Transverse colon (tissue), 4 donors: ENCODE data around the gene SPIRE2. TPM values are rescaled to one million over a fixed set of nuclear protein-coding genes. Genes with fewer than 3 reads are reported as not detected.
"Not testable (repeated sequence)": the region's sequence is repeated elsewhere in the genome, so short reads cannot be mapped to it uniquely, and the experiment has no call there.

ENCODE experiments used
- DNase-seq: peaks from one replicate; pipeline ENCODE4 v3.0.0-alpha.2; 2019
- H3K27ac ChIP-seq, 4 donors: fragments of 200-600 bp; sonication (generic); 2 replicates each; pipeline ENCODE4 v1.5.1; 2016 to 2018; ENCODE audit warnings: inconsistent platforms in 4 of 4
- H3K27me3 ChIP-seq: fragments of 200-600 bp; sonication (generic); 2 replicates; pipeline ENCODE4 v1.5.1; 2017; ENCODE audit warnings: inconsistent platforms
- H3K36me3 ChIP-seq, 4 donors: fragments of 200-600 bp; sonication (generic); 2 replicates each; pipeline ENCODE4 v1.5.1; 2017 to 2019; ENCODE audit warnings: inconsistent platforms in 4 of 4
- H3K4me1 ChIP-seq, 4 donors: fragments of 200-600 bp; sonication (generic); 2 replicates each; pipeline ENCODE4 v1.5.1; 2017 to 2020; ENCODE audit warnings: inconsistent platforms in 4 of 4
- H3K4me3 ChIP-seq, 4 donors: fragments of 200-600 bp; sonication (generic); 1 replicate in 1 of 4; 2 replicates in 3 of 4; pipeline versions ENCODE4 v1.5.1 to v1.6.1; 2017 to 2019; ENCODE audit warnings: inconsistent platforms in 4 of 4
- H3K9me3 ChIP-seq, 2 donors: fragments of 200-600 bp; sonication (generic); 2 replicates each; pipeline ENCODE4 v1.5.1; 2017 to 2019; ENCODE audit warnings: inconsistent platforms in 2 of 2
- EP300 ChIP-seq: sonication (generic); formaldehyde crosslinking; IDR thresholded peaks from one replicate; pipeline ENCODE4 v1.6.1; 2017; ENCODE audit warnings: antibody characterized with exemption, low read depth
- POLR2A ChIP-seq: fragments of 450-650 bp; IDR thresholded peaks from one replicate; pipeline ENCODE4 v1.6.1; 2016; ENCODE audit warnings: antibody characterized with exemption, mild to moderate bottlenecking, moderate library complexity
- POLR2AphosphoS5 ChIP-seq, 3 donors: sonication (generic); formaldehyde crosslinking; IDR thresholded peaks; one replicate each; pipeline ENCODE4 v1.6.1; 2016; ENCODE audit warnings: antibody characterized with exemption in 3 of 3
- WGBS, 2 donors: methylation state at CpG; one replicate each; pipeline ENCODE4 v1.1.5; 2018; ENCODE audit warnings: low coverage in 1 of 2; 5-methylcytosine and 5-hydroxymethylcytosine counted together
- in situ Hi-C, 4 donors: fragments of 200-750 bp; cut with MboI; loops; one replicate each; pipeline versions ENCODE4 v1.15.0 to v1.15.1; 2017; ENCODE audit warnings: low sequenced_read_pairs in 3 of 4, low pct_ligation_motif_present in 1 of 4, low pct_unique_long_range_greater_than_20kb in 1 of 4
- intact Hi-C: fragments of 100-400 bp; cut with DNase I; formaldehyde crosslinking; loops from one replicate; pipeline ENCODE4 v1.15.1; 2023; ENCODE audit warnings: low total_unique reads
- total RNA-seq, 4 donors: library from RNA; depleted of rRNA; stranded (reverse); fragments of >200 nt; gene quantifications; one replicate each; pipeline ENCODE4 v1.1.0, GENCODE V29; 2016
- TF ChIP-seq, protein P1 (sequence below), 5 experiments: fragments of 200-600 bp in 3 of 5; fragments of 450-650 bp in 2 of 5; sonication (generic) in 3 of 5; IDR thresholded peaks; 1 replicate in 2 of 5; 2 replicates in 3 of 5; pipeline ENCODE4 v1.5.1; 2016 to 2017; ENCODE audit warnings: antibody characterized with exemption in 5 of 5, inconsistent platforms in 3 of 5, mild to moderate bottlenecking in 2 of 5, moderate library complexity in 1 of 5

SPIRE2 gene
- total RNA-seq, 4 donors from 2014 or later = 79.6 to 190 (median 131) TPM

DNA sequence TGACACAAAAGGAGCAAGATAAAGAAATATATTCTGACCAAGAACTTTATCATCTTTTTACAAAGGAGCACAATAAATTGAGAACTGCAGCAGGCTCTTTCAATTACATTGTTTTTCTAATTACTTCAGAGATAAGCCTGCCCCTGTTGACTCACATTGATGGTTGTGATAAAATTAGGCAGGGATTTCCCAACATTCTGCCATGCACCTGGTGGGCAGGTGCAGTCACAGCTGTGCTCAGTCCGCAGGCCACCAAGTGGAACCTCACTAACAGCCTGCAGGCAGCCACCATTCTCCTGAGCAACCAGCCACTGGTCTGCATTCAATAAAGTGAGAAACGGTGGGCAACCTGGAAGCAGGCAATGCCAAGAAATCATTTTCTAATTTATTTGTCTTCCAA, 17.0 kb upstream of the SPIRE2 start:
- Histone ChIP-seq H3K4me1 (peaks cover 0 to 9% (median 4%) of the 10 kb centered on the region in 4 donors), H3K4me3 (no peak overlapping the region), H3K36me3 (no peaks in the 10 kb centered on the region), H3K27me3 (peaks cover 5% of the 10 kb centered on the region), H3K27ac (no peak overlapping the region), H3K9me3 (no peaks in the 10 kb centered on the region)
- TF ChIP-seq POLR2A (no peak), EP300 (no peak), POLR2AphosphoS5 (IDR thresholded peaks at IDR 0.05) (no peak)
- TF ChIP-seq, protein P1, sequence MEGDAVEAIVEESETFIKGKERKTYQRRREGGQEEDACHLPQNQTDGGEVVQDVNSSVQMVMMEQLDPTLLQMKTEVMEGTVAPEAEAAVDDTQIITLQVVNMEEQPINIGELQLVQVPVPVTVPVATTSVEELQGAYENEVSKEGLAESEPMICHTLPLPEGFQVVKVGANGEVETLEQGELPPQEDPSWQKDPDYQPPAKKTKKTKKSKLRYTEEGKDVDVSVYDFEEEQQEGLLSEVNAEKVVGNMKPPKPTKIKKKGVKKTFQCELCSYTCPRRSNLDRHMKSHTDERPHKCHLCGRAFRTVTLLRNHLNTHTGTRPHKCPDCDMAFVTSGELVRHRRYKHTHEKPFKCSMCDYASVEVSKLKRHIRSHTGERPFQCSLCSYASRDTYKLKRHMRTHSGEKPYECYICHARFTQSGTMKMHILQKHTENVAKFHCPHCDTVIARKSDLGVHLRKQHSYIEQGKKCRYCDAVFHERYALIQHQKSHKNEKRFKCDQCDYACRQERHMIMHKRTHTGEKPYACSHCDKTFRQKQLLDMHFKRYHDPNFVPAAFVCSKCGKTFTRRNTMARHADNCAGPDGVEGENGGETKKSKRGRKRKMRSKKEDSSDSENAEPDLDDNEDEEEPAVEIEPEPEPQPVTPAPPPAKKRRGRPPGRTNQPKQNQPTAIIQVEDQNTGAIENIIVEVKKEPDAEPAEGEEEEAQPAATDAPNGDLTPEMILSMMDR (IDR thresholded peaks at IDR 0.05) = no peak
- DNase-seq = no peak
- intact Hi-C loops (no loop called here), in situ Hi-C loops (no loop called here)
- 40 to 49% methylated on average over 1 to 2 of the region's 2 CpGs for WGBS, 2 donors

DNA sequence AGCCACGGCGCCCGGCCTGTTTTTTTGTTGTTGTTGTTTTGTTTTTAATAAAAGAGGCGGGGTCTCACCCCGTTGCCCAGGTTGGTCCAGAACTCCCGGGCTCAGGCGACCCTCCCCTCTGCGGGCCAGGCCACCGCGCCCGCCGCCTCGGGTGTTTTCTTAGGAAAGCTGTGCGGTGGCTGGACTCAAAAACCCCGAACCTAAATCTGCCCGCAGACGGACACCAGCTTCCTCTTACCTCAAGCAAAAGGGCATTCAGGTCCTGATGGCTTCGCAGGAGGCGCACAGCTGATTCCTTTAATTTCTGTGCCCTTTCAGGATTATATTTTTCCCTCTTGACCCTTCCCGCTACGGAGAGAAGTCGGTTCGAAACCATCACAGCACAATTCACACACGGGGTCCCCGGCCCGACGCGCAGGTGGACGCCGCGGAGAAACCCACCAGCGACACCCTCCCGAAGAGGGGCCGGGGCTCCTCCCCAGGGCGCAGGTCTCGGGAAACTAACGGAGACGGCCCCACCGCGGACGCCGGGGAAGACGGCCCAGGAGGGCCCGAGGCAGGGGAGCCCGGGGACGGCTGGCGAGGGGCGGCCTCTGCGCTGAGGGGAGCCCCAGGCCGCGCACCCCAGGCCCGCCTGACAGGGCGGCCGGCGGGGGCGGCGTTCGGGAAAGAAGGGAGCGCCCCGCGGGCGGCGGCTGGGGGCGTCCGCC, 12.5 kb upstream of the SPIRE2 start:
- no peaks in the 10 kb centered on the region for H3K36me3 ChIP-seq
- intact Hi-C loops = no loop called here
- no peak for DNase-seq
- H3K27me3 ChIP-seq = peaks cover 5% of the 10 kb centered on the region
- peaks cover 5 to 27% (median 9%) of the 10 kb centered on the region in 4 donors for H3K4me1 ChIP-seq
- in situ Hi-C loops = no loop called here
- TF ChIP-seq, protein P1 (IDR thresholded peaks at IDR 0.05) = no peak
- TF ChIP-seq EP300 (no peak), POLR2AphosphoS5 (IDR thresholded peaks at IDR 0.05) (no peak), POLR2A (no peak)
- 4% methylated on average over 61 of the region's 65 CpGs; no CpG with 5 or more reads in 1 of the 2 donors for WGBS, 2 donors
- peak overlapping the region; percentile 6 to 90 (median 71) for H3K4me3 ChIP-seq
- no peaks in the 10 kb centered on the region for H3K9me3 ChIP-seq
- H3K27ac ChIP-seq = peak overlapping the region; percentile 88 to 95 (median 91)

DNA sequence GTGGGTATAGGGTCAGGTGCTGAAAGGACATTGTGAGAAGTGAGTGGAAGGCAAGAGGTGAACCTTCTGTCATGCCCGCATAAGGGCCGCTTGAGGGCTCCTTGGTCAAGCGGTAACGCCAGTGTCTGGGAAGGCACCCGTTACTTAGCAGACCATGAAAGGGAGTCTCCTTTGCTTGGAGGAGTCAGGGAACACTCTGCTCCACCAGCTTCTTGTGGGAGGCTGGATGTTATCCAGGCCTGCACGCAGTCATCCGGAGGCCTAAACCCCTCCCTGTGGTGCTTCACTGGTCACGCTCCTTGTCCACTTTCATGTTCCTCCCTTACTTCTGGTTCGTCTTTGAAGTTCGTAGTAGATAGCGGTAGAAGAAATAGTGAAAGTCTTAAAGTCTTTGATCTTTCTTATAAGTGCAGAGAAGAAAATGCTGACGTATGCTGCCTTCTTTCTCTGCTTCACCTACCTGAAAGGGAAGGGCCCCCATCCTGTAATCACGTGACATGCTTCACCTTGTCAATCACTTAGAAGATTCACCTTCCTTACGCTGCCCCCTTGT, 9.3 kb upstream of the SPIRE2 start:
- Histone ChIP-seq H3K27ac (peak overlapping the region in 1 of 4 donors; percentile 25), H3K4me1 (peaks cover 5 to 35% (median 21%) of the 10 kb centered on the region in 4 donors), H3K4me3 (peak overlapping the region in 1 of 4 donors; percentile 8)
- DNase-seq, H3K9me3 ChIP-seq, H3K36me3 ChIP-seq, intact Hi-C loops, H3K27me3 ChIP-seq, in situ Hi-C loops: not testable (repeated sequence)
- 71 to 100% methylated on average over 1 to 14 of the region's 14 CpGs for WGBS, 2 donors

DNA sequence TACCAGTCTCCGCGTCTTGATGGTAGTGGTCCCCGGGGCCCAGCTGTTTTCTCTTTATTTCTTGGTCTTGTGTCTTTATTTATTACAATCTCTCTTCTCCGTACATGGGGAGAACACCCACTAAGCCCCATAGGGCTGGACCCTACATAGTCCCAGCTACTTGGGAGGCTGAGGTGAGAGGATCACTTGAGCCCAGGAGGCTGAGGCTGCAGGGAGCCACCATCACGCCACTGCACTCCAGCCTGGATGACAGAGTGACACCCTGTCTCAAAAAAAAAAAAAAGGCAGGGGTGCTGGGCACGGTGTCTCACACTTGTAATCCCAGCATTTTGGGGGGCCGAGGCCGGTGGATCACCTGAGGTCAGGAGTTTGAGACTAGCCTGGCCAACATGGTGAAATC, 8.8 kb upstream of the SPIRE2 start:
- H3K27me3 ChIP-seq, in situ Hi-C loops, H3K27ac ChIP-seq, intact Hi-C loops, H3K9me3 ChIP-seq, H3K4me3 ChIP-seq, DNase-seq, H3K36me3 ChIP-seq: not testable (repeated sequence)
- peaks cover 5 to 35% (median 21%) of the 10 kb centered on the region in 4 donors for H3K4me1 ChIP-seq
- 97% methylated on average over 8 of the region's 8 CpGs; no CpG with 5 or more reads in 1 of the 2 donors for WGBS, 2 donors

DNA sequence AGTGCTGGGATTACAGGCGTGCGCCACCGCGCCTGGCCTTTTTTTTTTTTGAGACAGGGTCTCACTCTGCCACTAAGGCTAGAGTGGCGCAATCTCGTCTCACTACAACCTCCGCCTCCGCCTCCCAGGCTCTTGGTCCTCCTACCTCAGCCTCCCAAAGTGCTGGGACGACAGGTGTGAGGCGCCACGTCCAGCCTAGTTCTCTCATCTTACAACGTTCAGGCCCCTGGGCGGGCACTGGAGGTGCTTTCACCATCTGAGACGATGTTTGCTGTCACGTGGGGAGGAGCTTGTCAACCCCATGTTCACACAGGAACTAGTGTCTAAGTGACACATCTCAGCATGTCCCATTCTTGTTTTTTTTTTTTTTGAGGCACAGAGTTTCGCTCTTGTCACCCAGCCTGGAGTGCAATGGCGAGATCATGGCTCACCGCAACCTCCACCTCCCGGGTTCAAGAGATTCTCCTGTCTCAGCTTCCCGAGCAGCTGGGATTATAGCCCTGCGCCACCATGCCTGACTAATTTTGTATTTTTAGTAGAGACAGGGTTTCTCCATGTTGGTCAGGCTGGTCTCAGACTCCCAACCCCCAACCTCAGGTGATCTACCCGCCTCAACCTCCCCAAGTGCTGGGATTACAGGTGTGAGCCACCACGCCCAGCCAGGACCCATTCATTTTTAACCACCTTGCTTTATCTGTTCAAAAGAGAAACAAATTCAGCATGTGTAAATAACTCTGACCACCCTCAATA, 6.7 kb upstream of the SPIRE2 start:
- intact Hi-C loops = no loop called here
- Histone ChIP-seq H3K4me1 (peaks cover 5 to 26% (median 17%) of the 10 kb centered on the region in 4 donors), H3K27me3 (no peaks in the 10 kb centered on the region), H3K9me3 (no peaks in the 10 kb centered on the region), H3K4me3 (no peak overlapping the region), H3K27ac (peak overlapping the region in 2 of 4 donors; percentile 58 to 59), H3K36me3 (no peaks in the 10 kb centered on the region)
- TF ChIP-seq POLR2AphosphoS5 (IDR thresholded peaks at IDR 0.05) (no peak), EP300 (no peak), POLR2A (no peak)
- TF ChIP-seq, protein P1 (IDR thresholded peaks at IDR 0.05) = no peak
- in situ Hi-C loops = no loop called here
- 92 to 96% methylated on average over 9 to 23 of the region's 23 CpGs for WGBS, 2 donors
- DNase-seq = no peak
